ENCODE measurements around the gene CCND1. TPM values are rescaled to one million over a fixed set of nuclear protein-coding genes. Genes with fewer than 3 reads are reported as not detected.

CCND1 gene
- total and polyA plus RNA-seq, 10 of the 15 experiments (the other 5 are each of a cell fraction or from before 2014, with no cell fraction given): 0.09 to 6.6 (median 0.59) TPM; not detected in 2

DNA sequence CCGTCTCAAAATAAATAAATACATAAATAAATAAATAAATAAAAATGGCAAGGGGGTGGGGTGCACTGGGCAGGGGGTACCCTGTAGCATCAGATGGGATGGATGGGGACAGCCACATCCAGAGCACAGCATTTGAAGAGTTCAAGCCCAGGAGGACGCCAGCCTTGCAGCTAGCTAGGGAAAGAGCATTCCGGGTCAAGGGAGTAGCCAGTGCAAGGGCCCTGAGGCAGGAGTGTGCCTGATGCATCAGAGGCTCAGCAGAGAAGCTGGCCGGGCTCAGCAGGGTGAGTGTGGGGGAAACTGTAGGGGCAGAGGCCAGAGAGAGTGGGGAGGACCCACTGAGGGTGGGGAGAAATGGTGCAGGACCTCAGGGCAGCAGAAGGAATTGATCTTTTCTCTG, 23.7 kb upstream of the CCND1 start:
- CTCF ChIA-PET: interaction anchor here (0.6 kb wide), 1 partner anchor 104 kb away, joined by 3 read pairs; no protein-coding TSS in a partner anchor
- no peak overlapping the region for H3K9ac ChIP-seq (ENCODE audit: control insufficient read depth, insufficient read depth, low read length)
- H4K20me1 ChIP-seq (ENCODE audit: control insufficient read depth, insufficient read depth): no peaks in the 10 kb centered on the region
- SMC1A ChIA-PET (ENCODE audit: uncharacterized antibody, unreplicated experiment): no interaction called here
- H2AFZ ChIP-seq (ENCODE audit: control insufficient read depth, low read depth, low read length): no peak overlapping the region
- 38% methylated on average over 4 of the region's 4 CpGs for WGBS (ENCODE audit: insufficient coverage, insufficient replicate concordance, low lambda C conversion rate, missing lambda C conversion rate)
- H3K79me2 ChIP-seq (ENCODE audit: control insufficient read depth, insufficient read depth, low read length): no peaks in the 10 kb centered on the region
- no peaks in the 10 kb centered on the region for H3K36me3 ChIP-seq (ENCODE audit: control insufficient read depth in 2 of 2, insufficient read depth in 2 of 2, low read length in 1 of 2)
- H3K4me2 ChIP-seq (ENCODE audit: control insufficient read depth, insufficient read depth): no peak overlapping the region
- no peaks in the 10 kb centered on the region for H3K9me3 ChIP-seq (replicated peaks; ENCODE audit: control insufficient read depth, insufficient read depth, low read length)
- in situ Hi-C loops (cut with MboI): no loop called here
- POLR2A ChIA-PET: no interaction called here
- no peak overlapping the region for H3K4me3 ChIP-seq
- RAD21 ChIA-PET (ENCODE audit: unreplicated experiment): no interaction called here
- H3K4me1 ChIP-seq (ENCODE audit: control insufficient read depth, insufficient read depth, low read length): no peaks in the 10 kb centered on the region
- FAIRE-seq (no peak), DNase-seq (ENCODE audit: low read depth, low spot score) (no peak), ATAC-seq (no peak)
- no TSS peak for BruUV-seq (replicated peaks)
- H3K27ac ChIP-seq (ENCODE audit: control insufficient read depth, insufficient read depth): no peak overlapping the region
- no peaks in the 10 kb centered on the region; a peak in 2 of 4 replicates for H3K27me3 ChIP-seq (replicated peaks in 1 of 2; ENCODE audit: control insufficient read depth in 2 of 2, insufficient read depth in 2 of 2, low read length in 1 of 2)
- intact Hi-C loops (cut with micrococcal nuclease; ENCODE audit: unreplicated experiment): no loop called here
- TF ChIP-seq ZZZ3 (IDR thresholded peaks at IDR 0.05; ENCODE audit: control insufficient read depth, insufficient read length, low read depth) (no peak), SUZ12 (IDR thresholded peaks at IDR 0.05; ENCODE audit: unreplicated experiment) (no peak), RB1 (IDR thresholded peaks at IDR 0.05; ENCODE audit: borderline replicate concordance) (no peak), RELA (IDR thresholded peaks at IDR 0.05; ENCODE audit: borderline replicate concordance, partially characterized antibody) (no peak), ZNF24 (IDR thresholded peaks at IDR 0.05) (no peak), MTA3 (IDR thresholded peaks at IDR 0.05; ENCODE audit: borderline replicate concordance, low read length) (no peak), MYC (IDR thresholded peaks at IDR 0.05; ENCODE audit: insufficient read depth, insufficient read length, insufficient replicate concordance, low read length, severe bottlenecking) (no peak), ZNF622 (IDR thresholded peaks at IDR 0.05) (no peak)
- TF ChIP-seq, protein P1, sequence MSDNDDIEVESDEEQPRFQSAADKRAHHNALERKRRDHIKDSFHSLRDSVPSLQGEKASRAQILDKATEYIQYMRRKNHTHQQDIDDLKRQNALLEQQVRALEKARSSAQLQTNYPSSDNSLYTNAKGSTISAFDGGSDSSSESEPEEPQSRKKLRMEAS (IDR thresholded peaks at IDR 0.05; ENCODE audit: low read depth, low read length): no peak
